ENCODE measurements around the gene GRAP. TPM values are rescaled to one million over a fixed set of nuclear protein-coding genes. Genes with fewer than 3 reads are reported as not detected.

GRAP gene
- total RNA-seq, 1 donor from 2014 or later: 0.35 TPM

DNA sequence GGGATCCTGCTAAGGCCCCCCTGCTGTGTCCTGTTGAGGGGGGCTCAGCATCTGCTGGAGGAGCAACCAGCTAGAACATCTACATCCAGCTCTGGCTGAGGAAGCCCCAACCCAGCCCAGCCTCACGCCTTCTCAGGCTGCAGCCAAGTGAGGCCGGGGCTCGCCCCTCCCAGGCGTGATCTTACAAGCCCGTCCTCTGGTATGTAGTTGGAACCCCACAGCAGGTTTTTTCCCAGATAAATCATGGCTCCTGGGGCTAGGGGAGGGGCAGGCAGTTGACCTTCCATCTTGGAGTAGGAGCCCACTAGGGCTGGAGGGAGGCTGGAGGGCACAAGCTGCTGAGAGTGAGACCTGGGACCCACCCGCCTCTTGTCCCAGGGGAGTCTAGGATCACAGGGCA lies 46.8 kb downstream of the GRAP start:
- TF ChIP-seq, protein P1, sequence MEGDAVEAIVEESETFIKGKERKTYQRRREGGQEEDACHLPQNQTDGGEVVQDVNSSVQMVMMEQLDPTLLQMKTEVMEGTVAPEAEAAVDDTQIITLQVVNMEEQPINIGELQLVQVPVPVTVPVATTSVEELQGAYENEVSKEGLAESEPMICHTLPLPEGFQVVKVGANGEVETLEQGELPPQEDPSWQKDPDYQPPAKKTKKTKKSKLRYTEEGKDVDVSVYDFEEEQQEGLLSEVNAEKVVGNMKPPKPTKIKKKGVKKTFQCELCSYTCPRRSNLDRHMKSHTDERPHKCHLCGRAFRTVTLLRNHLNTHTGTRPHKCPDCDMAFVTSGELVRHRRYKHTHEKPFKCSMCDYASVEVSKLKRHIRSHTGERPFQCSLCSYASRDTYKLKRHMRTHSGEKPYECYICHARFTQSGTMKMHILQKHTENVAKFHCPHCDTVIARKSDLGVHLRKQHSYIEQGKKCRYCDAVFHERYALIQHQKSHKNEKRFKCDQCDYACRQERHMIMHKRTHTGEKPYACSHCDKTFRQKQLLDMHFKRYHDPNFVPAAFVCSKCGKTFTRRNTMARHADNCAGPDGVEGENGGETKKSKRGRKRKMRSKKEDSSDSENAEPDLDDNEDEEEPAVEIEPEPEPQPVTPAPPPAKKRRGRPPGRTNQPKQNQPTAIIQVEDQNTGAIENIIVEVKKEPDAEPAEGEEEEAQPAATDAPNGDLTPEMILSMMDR (IDR thresholded peaks at IDR 0.05): no peak
- no peak overlapping the region for H3K27ac Mint-ChIP-seq (ENCODE audit: unreplicated experiment)
- H3K27me3 Mint-ChIP-seq (ENCODE audit: low read depth): no peaks in the 10 kb centered on the region
- no peak for DNase-seq (ENCODE audit: low spot score)
- H3K9me3 Mint-ChIP-seq (ENCODE audit: low read depth): peaks cover 8% of the 10 kb centered on the region
- no peak overlapping the region for H3K4me3 Mint-ChIP-seq (ENCODE audit: unreplicated experiment)
- H3K36me3 Mint-ChIP-seq (ENCODE audit: low read depth): peaks cover 9% of the 10 kb centered on the region
- H3K4me1 Mint-ChIP-seq (ENCODE audit: low read depth): peaks cover 15% of the 10 kb centered on the region

DNA sequence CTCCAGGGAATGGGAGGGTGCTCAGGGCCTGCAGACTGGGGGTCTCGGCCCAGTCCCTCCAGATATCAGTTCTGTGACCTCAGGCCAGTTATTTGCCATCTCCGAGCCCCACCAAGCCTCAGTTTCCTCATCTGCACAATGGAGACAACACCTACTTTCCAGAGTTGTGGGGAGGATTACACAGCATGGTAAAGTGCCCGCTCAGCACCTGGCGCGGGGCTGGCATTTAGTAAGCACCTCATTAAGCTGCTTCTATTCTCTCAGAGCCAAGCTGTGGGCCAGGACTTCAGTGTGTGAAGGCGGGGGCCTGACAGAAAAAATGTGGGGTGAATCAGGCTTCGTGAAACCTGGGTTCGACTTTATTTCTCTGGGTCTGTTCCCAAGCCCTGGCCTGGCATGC lies 47.4 kb downstream of the GRAP start:
- no peak overlapping the region for H3K27ac Mint-ChIP-seq (ENCODE audit: unreplicated experiment)
- H3K4me3 Mint-ChIP-seq (ENCODE audit: unreplicated experiment): no peak overlapping the region
- DNase-seq (ENCODE audit: low spot score): no peak
- TF ChIP-seq, protein P1 (IDR thresholded peaks at IDR 0.05): no peak
- peaks cover 15% of the 10 kb centered on the region for H3K4me1 Mint-ChIP-seq (ENCODE audit: low read depth)
- peaks cover 9% of the 10 kb centered on the region for H3K36me3 Mint-ChIP-seq (ENCODE audit: low read depth)
- peaks cover 10% of the 10 kb centered on the region for H3K9me3 Mint-ChIP-seq (ENCODE audit: low read depth)
- H3K27me3 Mint-ChIP-seq (ENCODE audit: low read depth): no peaks in the 10 kb centered on the region

DNA sequence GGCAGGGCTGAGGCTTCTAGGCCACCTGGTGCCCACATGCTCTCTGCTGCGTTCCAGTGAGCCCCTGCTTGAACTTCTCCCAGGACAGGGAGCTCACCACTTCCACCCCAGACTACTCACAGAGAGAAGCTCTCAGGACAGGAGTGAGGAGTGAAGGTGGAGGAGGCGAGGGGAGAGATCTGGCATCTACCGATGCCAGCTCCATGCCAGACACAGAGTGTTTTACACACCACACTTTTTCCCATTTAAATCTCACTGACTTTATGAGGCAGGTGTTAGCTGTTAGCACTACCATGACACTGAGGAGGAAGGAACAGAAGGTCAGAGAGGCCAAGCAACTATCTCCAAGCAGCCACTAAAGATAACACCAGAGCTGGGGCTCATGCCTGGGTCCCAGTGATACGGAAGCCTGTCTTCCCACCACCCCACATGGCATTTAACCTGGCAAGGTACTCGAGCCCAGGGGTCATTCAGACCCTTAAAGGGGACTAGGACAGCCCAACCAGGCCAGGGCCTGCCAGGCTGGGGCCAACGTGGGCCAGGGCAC lies 49.0 kb downstream of the GRAP start:
- no peak for DNase-seq (ENCODE audit: low spot score)
- no peaks in the 10 kb centered on the region for H3K27me3 Mint-ChIP-seq (ENCODE audit: low read depth)
- H3K27ac Mint-ChIP-seq (ENCODE audit: unreplicated experiment): no peak overlapping the region
- H3K4me3 Mint-ChIP-seq (ENCODE audit: unreplicated experiment): no peak overlapping the region
- H3K4me1 Mint-ChIP-seq (ENCODE audit: low read depth): peaks cover 11% of the 10 kb centered on the region
- H3K36me3 Mint-ChIP-seq (ENCODE audit: low read depth): peaks cover 9% of the 10 kb centered on the region
- TF ChIP-seq, protein P1 (IDR thresholded peaks at IDR 0.05): no peak
- H3K9me3 Mint-ChIP-seq (ENCODE audit: low read depth): peaks cover 10% of the 10 kb centered on the region

DNA sequence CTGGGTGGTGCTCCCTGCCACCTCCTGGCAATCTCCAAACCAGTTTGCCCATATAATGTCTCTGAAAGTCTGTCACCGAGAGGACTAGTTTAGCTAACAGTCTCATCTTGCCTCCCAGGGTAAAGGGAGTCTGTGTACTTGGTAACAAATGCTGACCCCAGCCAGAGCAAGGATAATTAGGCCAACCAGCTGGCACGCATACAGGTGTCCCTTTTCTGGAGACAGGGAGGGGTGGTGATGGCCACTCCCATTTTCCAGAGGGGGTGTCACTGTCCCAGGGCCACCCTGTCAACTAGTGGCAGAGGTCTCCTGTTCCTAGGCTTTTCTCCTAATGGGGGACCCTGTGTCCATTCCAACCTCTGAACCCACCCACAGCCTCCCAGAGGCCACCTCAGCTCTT lies 50.3 kb downstream of the GRAP start:
- DNase-seq (ENCODE audit: low spot score): no peak
- Mint-ChIP-seq H3K27me3 (ENCODE audit: low read depth) (no peaks in the 10 kb centered on the region), H3K27ac (ENCODE audit: unreplicated experiment) (no peak overlapping the region), H3K4me3 (ENCODE audit: unreplicated experiment) (no peak overlapping the region), H3K36me3 (ENCODE audit: low read depth) (peaks cover 9% of the 10 kb centered on the region), H3K9me3 (ENCODE audit: low read depth) (peaks cover 10% of the 10 kb centered on the region), H3K4me1 (ENCODE audit: low read depth) (peaks cover 2% of the 10 kb centered on the region)
- TF ChIP-seq, protein P1 (IDR thresholded peaks at IDR 0.05): no peak

DNA sequence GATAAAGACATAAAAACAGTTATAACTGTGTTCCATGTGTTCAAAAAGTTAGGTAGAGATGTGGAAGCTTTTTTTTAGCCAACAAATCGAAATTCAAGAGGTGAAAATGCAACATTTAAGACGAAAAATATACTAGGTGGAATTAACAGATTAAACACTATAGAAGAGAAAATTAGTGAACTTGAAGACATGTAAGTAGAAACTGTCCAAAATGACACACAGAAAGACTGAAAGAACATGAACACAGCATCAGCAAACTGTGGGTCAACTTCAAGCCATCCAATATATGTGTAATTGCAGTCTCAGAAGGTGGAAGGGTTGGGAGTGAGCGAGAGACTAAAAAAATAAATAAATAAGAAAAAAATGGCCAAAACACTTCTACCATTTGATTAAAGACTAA lies 51.5 kb downstream of the GRAP start:
- no peak for DNase-seq (ENCODE audit: low spot score)
- H3K9me3 Mint-ChIP-seq (ENCODE audit: low read depth): peaks cover 10% of the 10 kb centered on the region
- H3K36me3 Mint-ChIP-seq (ENCODE audit: low read depth): peaks cover 9% of the 10 kb centered on the region
- no peak overlapping the region for H3K27ac Mint-ChIP-seq (ENCODE audit: unreplicated experiment)
- H3K4me1 Mint-ChIP-seq (ENCODE audit: low read depth): no peaks in the 10 kb centered on the region
- no peak overlapping the region for H3K4me3 Mint-ChIP-seq (ENCODE audit: unreplicated experiment)
- no peaks in the 10 kb centered on the region for H3K27me3 Mint-ChIP-seq (ENCODE audit: low read depth)
- TF ChIP-seq, protein P1 (IDR thresholded peaks at IDR 0.05): no peak

Data from chondrocyte (in vitro differentiated cells).